Measurements from ENCODE around the gene DUSP18.

- TF ChIP-seq CTCF (IDR thresholded peaks at IDR 0.05; ENCODE audit: low read depth, low read length) (no peak), MAX (IDR thresholded peaks at IDR 0.05; ENCODE audit: low read depth, low read length) (no peak), POLR2A (IDR thresholded peaks at IDR 0.05; ENCODE audit: extremely low read depth, insufficient read length) (no peak), MYC (IDR thresholded peaks at IDR 0.05; ENCODE audit: low read depth, low read length) (no peak)
Measured at GRCh38 chr22:30617819-30618218, 49.9 kb downstream of the DUSP18 start.
